ENCODE measurements around the gene MAP4K5. TPM values are rescaled to one million over a fixed set of nuclear protein-coding genes. Genes with fewer than 3 reads are reported as not detected.
"Not testable (repeated sequence)": the region's sequence is repeated elsewhere in the genome, so short reads cannot be mapped to it uniquely, and the experiment has no call there.

MAP4K5 gene
- total RNA-seq, 2 donors from 2014 or later, result 45.0 to 60.3 TPM

- no peak overlapping the region for H3K4me3 ChIP-seq (ENCODE audit: low read length)
- H3K27ac ChIP-seq (ENCODE audit: low read depth, low read length), result no peak overlapping the region
- Mint-ChIP-seq H3K27ac (no peak overlapping the region), H3K4me3 (no peak overlapping the region), H3K36me3 (ENCODE audit: low read depth) (peaks cover 6% of the 10 kb centered on the region), H3K9me3 (peaks cover 22% of the 10 kb centered on the region), H3K4me1 (no peaks in the 10 kb centered on the region), H3K27me3 (ENCODE audit: insufficient read depth) (no peaks in the 10 kb centered on the region)
- no peaks in the 10 kb centered on the region for H3K36me3 ChIP-seq (ENCODE audit: control insufficient read depth, insufficient read depth, low read length)
- no peaks in the 10 kb centered on the region for H3K27me3 ChIP-seq (ENCODE audit: control insufficient read depth, insufficient read depth, low read length, poor library complexity, severe bottlenecking)
- H3K9ac ChIP-seq (ENCODE audit: extremely low read depth, low read length, poor library complexity, severe bottlenecking), result no peak overlapping the region
- no peak for TF ChIP-seq CTCF (conservative IDR thresholded peaks at IDR 0.05)
- no peaks in the 10 kb centered on the region for H3K4me1 ChIP-seq (ENCODE audit: control insufficient read depth, insufficient read depth, low read length)
- no peak for DNase-seq
- peaks cover 11% of the 10 kb centered on the region for H3K9me3 ChIP-seq (ENCODE audit: control insufficient read depth, low read length)
Observed at GRCh38 chr14:50539051-50539450, 6.7 kb upstream of the MAP4K5 start.

GRCh38 chr14:50538034-50538433, 5.7 kb upstream of the MAP4K5 start:
- DNase-seq; H3K27me3 ChIP-seq (ENCODE audit: control insufficient read depth, insufficient read depth, low read length, poor library complexity, severe bottlenecking); H3K27ac ChIP-seq (ENCODE audit: low read depth, low read length); H3K27me3 Mint-ChIP-seq (ENCODE audit: insufficient read depth); H3K36me3 ChIP-seq (ENCODE audit: control insufficient read depth, insufficient read depth, low read length); H3K9ac ChIP-seq (ENCODE audit: extremely low read depth, low read length, poor library complexity, severe bottlenecking); H3K36me3 Mint-ChIP-seq (ENCODE audit: low read depth); H3K27ac Mint-ChIP-seq; H3K4me3 Mint-ChIP-seq; H3K4me1 Mint-ChIP-seq; H3K4me1 ChIP-seq (ENCODE audit: control insufficient read depth, insufficient read depth, low read length); H3K4me3 ChIP-seq (ENCODE audit: low read length): not testable (repeated sequence)
- peaks cover 22% of the 10 kb centered on the region for H3K9me3 Mint-ChIP-seq
- 41 to 68% methylated on average over 2 to 4 of the region's 4 CpGs for WGBS, 2 experiments (ENCODE audit: insufficient coverage in 1 of 2, insufficient read length in 1 of 2)
- H3K9me3 ChIP-seq (ENCODE audit: control insufficient read depth, low read length), result peaks cover 11% of the 10 kb centered on the region

GRCh38 chr14:50534997-50535396, 2.6 kb upstream of the MAP4K5 start:
- H3K4me3 Mint-ChIP-seq, result no peak overlapping the region
- H3K9ac ChIP-seq (ENCODE audit: extremely low read depth, low read length, poor library complexity, severe bottlenecking), result no peak overlapping the region
- no peaks in the 10 kb centered on the region for H3K4me1 ChIP-seq (ENCODE audit: control insufficient read depth, insufficient read depth, low read length)
- H3K36me3 ChIP-seq (ENCODE audit: control insufficient read depth, insufficient read depth, low read length), result no peaks in the 10 kb centered on the region
- no peaks in the 10 kb centered on the region for H3K27me3 ChIP-seq (ENCODE audit: control insufficient read depth, insufficient read depth, low read length, poor library complexity, severe bottlenecking)
- TF ChIP-seq CTCF (conservative IDR thresholded peaks at IDR 0.05), result no peak
- peaks cover 9% of the 10 kb centered on the region for H3K27me3 Mint-ChIP-seq (ENCODE audit: insufficient read depth)
- no peak for DNase-seq
- 100% methylated on average over 1 of the region's 1 CpG; no CpG with 5 or more reads in 1 of the 2 experiments for WGBS, 2 experiments (ENCODE audit: insufficient coverage in 1 of 2, insufficient read length in 1 of 2)
- peaks cover 22% of the 10 kb centered on the region for H3K9me3 Mint-ChIP-seq
- H3K36me3 Mint-ChIP-seq (ENCODE audit: low read depth), result peaks cover 6% of the 10 kb centered on the region
- peaks cover 20% of the 10 kb centered on the region for H3K4me1 Mint-ChIP-seq
- H3K4me3 ChIP-seq (ENCODE audit: low read length), result no peak overlapping the region
- no peak overlapping the region for H3K27ac Mint-ChIP-seq
- no peak overlapping the region for H3K27ac ChIP-seq (ENCODE audit: low read depth, low read length)
- peaks cover 11% of the 10 kb centered on the region for H3K9me3 ChIP-seq (ENCODE audit: control insufficient read depth, low read length)

- Mint-ChIP-seq H3K36me3 (ENCODE audit: low read depth) (peaks cover 6% of the 10 kb centered on the region), H3K4me1 (peaks cover 25% of the 10 kb centered on the region), H3K27me3 (ENCODE audit: insufficient read depth) (peaks cover 9% of the 10 kb centered on the region), H3K9me3 (peaks cover 22% of the 10 kb centered on the region), H3K27ac (no peak overlapping the region), H3K4me3 (no peak overlapping the region)
- 98 to 100% methylated on average over 1 to 3 of the region's 3 CpGs for WGBS, 2 experiments (ENCODE audit: insufficient coverage in 1 of 2, insufficient read length in 1 of 2)
- no peak overlapping the region for H3K9ac ChIP-seq (ENCODE audit: extremely low read depth, low read length, poor library complexity, severe bottlenecking)
- no peaks in the 10 kb centered on the region for H3K36me3 ChIP-seq (ENCODE audit: control insufficient read depth, insufficient read depth, low read length)
- H3K4me1 ChIP-seq (ENCODE audit: control insufficient read depth, insufficient read depth, low read length), result no peaks in the 10 kb centered on the region
- H3K9me3 ChIP-seq (ENCODE audit: control insufficient read depth, low read length), result peaks cover 11% of the 10 kb centered on the region
- no peak overlapping the region for H3K4me3 ChIP-seq (ENCODE audit: low read length)
- no peak for TF ChIP-seq CTCF (conservative IDR thresholded peaks at IDR 0.05)
- no peak overlapping the region for H3K27ac ChIP-seq (ENCODE audit: low read depth, low read length)
- DNase-seq, result no peak
- no peaks in the 10 kb centered on the region for H3K27me3 ChIP-seq (ENCODE audit: control insufficient read depth, insufficient read depth, low read length, poor library complexity, severe bottlenecking)
Observed at GRCh38 chr14:50534416-50534815, 2.0 kb upstream of the MAP4K5 start.

Measured in endodermal cell (in vitro differentiated cells).